HG03135 (cell line): ENCODE data around the gene KRTAP19-8.

Source experiments
- ATAC-seq: cut with Tn5 transposase; IDR thresholded peaks from one replicate; pipeline ENCODE4 v1.9.1; 2021; ENCODE audit warnings: mild to moderate bottlenecking, moderate library complexity; ENCODE audit not compliant: unreplicated experiment

KRTAP19-8 gene

GRCh38 chr21:31012133-31013089 lies 25.9 kb downstream of the KRTAP19-8 start:
- no peak for ATAC-seq

- no peak for ATAC-seq
Measured at GRCh38 chr21:31011412-31011811, 26.9 kb downstream of the KRTAP19-8 start.

- no peak for ATAC-seq
Measured at GRCh38 chr21:31008355-31008754, 29.9 kb downstream of the KRTAP19-8 start.

GRCh38 chr21:31005019-31005418 lies 33.3 kb downstream of the KRTAP19-8 start:
- ATAC-seq, result no peak

- no peak for ATAC-seq
Measured at GRCh38 chr21:31003471-31003870, 34.8 kb downstream of the KRTAP19-8 start.

- ATAC-seq, result no peak
Measured at GRCh38 chr21:30997541-30997940, 40.7 kb downstream of the KRTAP19-8 start.

GRCh38 chr21:30996728-30997127 lies 41.5 kb downstream of the KRTAP19-8 start:
- ATAC-seq, result no peak

GRCh38 chr21:30994932-30995331 lies 43.3 kb downstream of the KRTAP19-8 start:
- no peak for ATAC-seq

- no peak for ATAC-seq
Measured at GRCh38 chr21:30990514-30991262, 47.6 kb downstream of the KRTAP19-8 start.

- no peak for ATAC-seq
Measured at GRCh38 chr21:30988706-30989105, 49.6 kb downstream of the KRTAP19-8 start.
